Muscle of arm (tissue), 12 donors: ENCODE data around the gene KCNK7. TPM values are rescaled to one million over a fixed set of nuclear protein-coding genes. Genes with fewer than 3 reads are reported as not detected.

Experiments used
- DNase-seq: peaks from one replicate; pipeline ENCODE4 v3.0.0-alpha.2; 2013
- polyA plus RNA-seq, 12 donors: library from polyadenylated mRNA; unstranded; fragments of 120-200 nt; gene quantifications; one replicate each; pipeline ENCODE4 v1.2.1, GENCODE V29; 2013; ENCODE audit not compliant: insufficient read length in 12 of 12

The KCNK7 gene
- polyA plus RNA-seq, 12 donors: 0.27 to 1.8 (median 0.99) TPM; not detected in 2

DNA sequence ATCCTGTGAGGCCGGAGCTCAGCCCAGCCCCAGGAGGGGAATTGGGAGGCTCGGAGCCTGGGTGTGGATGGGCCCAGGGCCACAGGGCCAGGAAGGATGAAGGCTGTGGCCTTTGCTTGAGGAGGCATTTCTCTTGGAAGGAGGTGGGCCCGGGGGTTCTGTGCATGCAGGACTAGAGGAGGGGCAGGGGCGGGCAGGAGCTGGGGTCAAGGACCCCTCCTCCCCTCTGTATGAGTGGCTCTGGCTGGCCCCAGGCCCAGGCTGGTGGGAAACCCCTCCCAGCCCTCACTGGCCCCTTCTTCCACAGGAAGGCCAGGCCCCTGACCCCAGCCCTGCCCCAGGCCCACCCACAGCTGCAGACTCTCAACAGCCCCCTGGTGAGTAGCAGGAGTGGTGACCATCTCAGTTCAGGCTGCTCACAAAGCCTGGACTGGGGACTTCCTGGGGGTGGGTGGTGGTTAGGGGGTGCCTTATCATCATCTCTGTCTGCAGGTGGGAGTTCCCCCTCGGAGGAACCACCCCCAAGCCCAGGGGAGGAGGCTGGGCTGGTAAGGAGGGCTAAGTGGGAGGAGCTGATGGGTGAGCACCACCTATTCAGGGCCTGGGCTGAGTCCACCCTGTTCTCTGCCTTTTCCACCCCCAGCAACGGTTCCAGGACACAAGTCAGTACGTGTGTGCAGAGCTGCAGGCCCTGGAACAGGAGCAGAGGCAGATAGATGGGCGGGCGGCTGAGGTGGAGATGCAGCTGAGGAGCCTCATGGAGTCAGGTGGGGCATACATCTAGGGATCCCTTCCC, 6.0 kb downstream of the KCNK7 start:
- no peak for DNase-seq

GRCh38 chr11:65588199-65589054, 7.2 kb downstream of the KCNK7 start:
- DNase-seq: no peak

GRCh38 chr11:65586676-65587075, 8.9 kb downstream of the KCNK7 start:
- DNase-seq: no peak

DNA sequence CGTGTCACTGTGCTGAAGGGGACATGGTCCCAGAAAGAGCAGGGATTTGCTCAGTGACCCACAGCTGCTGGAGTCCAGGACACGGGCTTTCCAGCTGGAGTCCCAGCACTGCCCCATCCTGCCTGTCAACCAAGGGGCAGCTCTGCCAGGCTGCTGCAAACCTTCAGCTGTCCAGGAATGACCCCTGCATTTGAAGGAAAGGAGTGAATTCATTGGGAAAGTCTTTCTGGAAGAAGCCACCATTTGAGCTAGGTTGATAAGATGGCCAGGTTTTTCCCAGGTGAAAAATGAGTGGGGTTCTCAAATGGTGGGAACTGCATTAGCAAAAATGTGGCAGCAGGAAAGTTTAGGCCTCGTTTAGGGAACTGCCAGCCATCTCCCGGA, 9.4 kb downstream of the KCNK7 start:
- no peak for DNase-seq

DNA sequence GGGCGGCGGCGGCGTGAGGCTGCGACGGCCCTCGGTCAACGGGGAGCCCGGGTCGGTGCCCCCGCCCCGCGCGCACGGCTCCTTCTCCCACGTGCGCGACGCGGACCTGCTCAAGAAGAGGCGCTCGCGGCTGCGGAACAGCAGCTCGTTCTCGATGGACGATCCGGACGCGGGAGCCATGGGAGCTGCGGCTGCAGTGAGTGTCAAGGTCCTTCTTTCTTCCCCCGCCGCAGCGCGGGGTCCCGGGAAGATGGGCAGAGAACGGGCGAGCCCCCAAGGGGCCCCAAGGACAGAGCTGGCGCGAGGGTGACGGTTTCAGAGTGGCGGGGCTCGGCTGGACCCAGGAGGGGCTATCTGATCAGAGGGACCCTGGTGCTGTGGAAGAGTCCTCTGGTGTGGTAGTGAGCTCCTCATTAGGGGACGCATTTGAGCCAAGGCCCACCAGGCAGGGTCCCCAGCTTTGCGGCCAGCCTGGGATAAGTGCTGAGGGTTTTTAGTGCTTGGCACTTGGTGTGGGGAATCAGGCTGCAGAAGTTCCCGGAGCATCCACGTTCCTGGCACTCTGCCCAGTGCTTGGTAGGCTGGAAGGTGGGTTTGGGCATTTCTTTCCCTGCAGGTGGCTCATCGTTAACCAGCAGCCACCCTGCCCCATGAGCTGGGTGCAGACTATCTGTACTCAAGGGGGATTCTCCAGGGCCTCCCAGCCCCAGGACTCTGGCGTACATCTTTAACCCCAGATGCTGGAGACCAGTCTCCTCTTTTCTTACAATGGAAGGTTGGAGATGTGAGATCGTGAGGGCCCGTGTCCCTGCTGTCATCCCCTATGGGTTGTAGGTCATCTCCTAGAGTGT, 10.0 kb downstream of the KCNK7 start:
- no peak for DNase-seq

DNA sequence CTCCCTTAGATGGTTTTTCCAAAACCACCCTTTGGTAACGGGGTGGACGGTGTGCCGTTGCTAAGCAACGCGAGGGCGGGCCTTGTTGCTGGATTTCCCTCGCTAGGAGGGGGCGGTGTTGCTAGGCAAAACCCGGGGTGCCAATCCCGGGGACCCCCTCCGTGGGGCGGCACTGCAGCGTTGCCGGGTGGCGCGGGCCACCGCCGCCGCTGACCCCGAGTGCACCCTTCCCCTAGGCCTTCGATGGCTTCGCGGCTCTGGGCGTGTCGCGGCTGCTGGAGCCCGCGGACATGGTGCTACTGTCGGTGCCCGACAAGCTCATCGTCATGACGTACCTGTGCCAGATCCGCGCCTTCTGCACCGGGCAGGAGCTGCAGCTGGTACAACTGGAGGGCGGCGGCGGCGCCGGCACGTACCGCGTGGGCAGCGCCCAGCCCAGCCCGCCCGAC, 10.9 kb downstream of the KCNK7 start:
- no peak for DNase-seq

- DNase-seq: no peak
Measured at GRCh38 chr11:65584106-65584505, 11.5 kb downstream of the KCNK7 start.

- DNase-seq: no peak
Measured at GRCh38 chr11:65583589-65583988, 12.0 kb downstream of the KCNK7 start.

DNA sequence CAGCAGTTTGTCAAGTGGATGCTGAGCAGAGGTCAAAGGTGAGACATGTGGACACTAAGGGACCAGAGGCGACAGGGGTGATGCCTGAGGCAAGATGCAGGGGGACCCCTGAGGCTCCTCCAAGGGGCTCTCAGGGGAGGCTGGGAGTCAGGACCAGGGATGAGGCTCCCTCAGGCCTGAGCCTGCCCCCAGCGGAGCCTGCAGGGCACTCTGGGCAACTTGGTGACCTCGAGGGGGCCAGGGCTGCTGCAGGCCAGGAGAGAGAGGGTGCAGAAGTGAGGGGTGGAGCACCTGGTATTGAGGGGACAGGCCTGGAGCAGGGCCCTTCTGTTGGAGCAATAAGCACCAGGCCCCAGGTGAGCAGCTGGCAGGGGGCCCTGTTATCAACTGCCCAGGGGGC, 13.7 kb downstream of the KCNK7 start:
- no peak for DNase-seq

GRCh38 chr11:65580756-65581155, 14.8 kb downstream of the KCNK7 start:
- no peak for DNase-seq

DNA sequence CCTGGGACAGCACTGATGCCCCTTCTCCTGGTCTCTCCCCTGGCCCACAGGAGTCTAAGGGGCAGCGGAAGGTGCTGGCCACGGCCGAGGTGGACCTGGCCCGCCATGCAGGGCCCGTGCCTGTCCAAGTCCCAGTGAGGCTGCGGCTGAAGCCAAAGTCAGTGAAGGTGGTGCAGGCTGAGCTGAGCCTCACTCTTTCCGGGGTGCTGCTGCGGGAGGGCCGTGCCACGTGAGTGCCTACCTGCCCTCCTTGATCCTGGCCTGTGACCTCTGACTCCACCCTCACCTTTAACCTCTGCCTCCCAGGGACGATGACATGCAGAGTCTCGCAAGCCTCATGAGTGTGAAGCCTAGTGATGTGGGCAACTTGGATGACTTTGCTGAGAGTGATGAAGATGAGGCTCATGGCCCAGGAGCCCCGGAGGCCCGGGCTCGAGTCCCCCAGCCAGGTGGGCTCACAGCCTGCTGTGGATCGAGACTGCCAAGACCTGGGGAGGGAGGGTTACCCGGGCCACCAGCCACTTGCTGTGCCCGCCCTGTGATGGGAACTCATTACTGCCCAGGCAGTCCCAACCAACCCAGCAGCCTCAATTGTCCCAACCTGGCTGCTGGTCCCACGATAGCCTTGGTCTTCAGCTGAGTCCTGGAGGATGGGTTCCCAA, 15.4 kb downstream of the KCNK7 start:
- no peak for DNase-seq

- no peak for DNase-seq
Measured at GRCh38 chr11:65579291-65579690, 16.3 kb downstream of the KCNK7 start.

GRCh38 chr11:65578667-65579066, 16.9 kb downstream of the KCNK7 start:
- no peak for DNase-seq

DNA sequence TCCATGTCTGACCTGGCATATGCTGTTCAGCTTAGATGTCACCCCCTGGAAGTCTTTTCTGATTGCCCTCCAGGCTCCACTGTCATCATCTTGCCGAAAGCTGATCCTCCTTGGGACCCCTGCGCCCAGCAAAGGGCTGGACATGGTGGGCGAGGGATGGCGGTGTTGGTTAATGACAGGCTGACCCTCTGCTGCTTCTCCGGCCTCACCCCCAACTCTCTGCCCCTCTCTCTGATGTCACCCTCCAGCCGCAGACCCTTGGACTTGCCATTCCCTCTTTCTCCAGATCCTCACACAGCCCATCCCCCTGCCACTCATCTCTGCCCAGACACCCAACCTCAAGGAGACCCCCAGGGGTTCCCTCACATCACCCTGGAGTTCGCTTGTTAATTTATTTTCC, 17.5 kb downstream of the KCNK7 start:
- no peak for DNase-seq

GRCh38 chr11:65577756-65578109, 17.9 kb downstream of the KCNK7 start:
- no peak for DNase-seq

DNA sequence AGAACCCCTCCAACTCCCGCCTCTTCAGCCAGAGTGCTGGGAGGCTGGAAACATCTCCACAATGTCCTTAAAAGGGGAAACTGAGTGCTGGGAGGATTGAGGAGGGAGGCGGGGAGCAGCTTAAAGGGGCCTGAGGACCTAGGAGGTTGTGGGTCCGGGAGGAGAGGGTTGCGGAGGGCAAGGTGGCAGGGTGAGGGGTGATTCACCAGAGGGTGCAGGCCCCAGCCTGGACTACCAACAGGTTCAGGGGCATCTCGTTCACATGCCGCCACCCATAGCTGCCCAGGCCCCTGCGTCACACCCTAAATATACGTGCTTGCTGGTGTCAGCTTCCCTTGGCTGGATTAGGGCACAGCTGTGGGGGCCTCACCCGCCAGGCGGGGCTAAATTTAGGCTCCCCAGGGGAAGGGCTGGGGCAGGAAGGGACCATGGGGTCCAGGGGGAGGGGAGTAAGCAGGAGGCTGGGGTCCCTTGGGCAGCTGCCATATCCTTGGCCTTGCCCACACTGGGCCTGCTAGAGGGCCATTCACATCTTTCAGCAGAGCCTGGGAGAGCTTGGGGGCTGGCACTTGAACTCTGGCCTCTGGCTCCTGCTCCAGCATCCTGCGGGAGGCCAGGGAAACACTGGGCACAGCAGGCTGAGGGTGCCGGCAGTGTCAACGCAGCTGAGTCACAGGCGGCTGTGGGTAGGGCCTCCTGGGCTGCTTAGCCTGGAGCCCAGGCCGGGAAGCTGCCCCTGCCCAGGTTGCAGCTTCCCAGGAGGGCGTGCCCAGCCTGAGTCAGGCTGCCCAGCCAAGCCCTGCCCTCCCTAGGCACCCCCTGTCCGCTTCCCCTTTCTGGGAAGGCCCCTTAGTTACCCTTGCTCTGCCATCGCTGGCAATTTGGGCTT, 18.5 kb downstream of the KCNK7 start:
- DNase-seq: no peak

DNA sequence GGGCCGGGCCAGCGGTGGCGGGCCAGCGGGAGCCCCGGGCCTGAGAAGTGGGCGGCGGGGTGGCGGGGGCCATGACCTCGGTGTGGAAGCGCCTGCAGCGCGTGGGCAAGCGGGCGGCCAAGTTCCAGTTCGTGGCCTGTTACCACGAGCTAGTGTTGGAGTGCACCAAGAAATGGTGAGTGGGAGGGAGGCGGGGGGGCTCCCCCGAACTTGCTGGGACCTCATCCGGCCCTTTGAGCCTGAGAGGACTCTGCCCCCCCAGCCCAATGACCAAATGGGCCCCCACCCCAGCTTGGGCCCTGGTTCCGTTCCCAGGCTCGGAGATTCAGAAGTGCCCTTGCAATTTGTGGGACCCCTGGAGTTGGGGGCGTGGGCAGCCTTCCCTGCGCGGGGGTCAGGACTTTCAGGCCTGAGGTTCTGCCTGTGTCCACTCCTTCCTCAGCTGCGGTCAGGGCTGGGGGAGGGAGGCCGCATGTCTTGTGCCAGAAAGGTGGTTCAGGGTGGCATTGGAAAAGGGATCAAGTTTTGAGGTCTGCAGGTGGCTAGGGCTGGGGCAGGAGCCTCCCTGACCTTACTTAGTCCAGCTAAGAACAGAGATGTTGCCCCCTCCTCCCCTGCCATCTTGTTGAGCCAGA, 19.3 kb downstream of the KCNK7 start:
- no peak for DNase-seq

DNA sequence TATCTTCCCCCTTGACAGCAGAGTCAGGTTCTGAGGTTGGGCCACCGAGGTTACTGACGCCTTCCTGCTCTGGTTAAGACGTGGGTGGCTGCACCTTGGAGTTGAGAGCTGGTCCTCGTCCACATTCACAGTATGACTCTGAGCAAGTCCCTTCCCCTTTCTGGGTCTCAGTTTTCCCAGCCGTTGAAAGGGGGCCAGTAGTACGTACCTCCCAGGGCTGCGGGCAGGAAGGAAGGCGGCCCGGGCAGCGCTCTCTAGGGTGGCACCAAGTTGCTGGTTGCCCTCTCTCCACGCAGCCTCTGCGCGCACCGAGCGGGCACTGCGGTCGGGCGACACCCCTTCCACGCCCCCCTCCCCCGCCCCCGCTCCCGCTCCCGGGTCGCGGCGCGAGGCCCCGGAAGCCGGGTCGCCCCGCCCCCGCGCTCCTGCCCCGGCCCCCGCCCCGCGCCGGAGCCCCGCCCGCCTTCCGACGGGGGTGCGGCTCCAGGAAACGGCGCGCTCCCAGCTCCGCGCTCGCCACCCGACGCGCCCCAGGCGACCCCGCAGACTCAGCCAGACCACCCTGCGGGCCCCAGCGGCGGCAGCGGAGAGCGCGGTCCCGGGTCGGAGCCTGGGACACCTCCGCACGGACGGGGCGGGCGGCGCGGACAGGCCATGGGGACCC, 19.9 kb downstream of the KCNK7 start, which contains the start of gene EHBP1L1:
EHBP1L1 (plus strand) TSS at position 486 of the 664 bp plus-strand sequence. CDS start 250 bp downstream, outside the sequence.
- no peak for DNase-seq
